H1 (cell line): Measurements from ENCODE around the gene CD34. TPM values are rescaled to one million over a fixed set of nuclear protein-coding genes. Genes with fewer than 3 reads are reported as not detected.
A peak's percentile ranks its signal among the peaks of the same experiment; 100 is the strongest.

Experiments used
- CTCF ChIA-PET: fragments of 300-600 bp; sonication (Branson Sonifier 250); formaldehyde crosslinking; loops from one replicate; lab custom pipeline; 2021; ENCODE audit not compliant: partially characterized antibody; lab: Charles Lee
- POLR2A ChIA-PET: fragments of 300-600 bp; sonication (Branson Sonifier 250); formaldehyde crosslinking; loops from one replicate; lab custom pipeline; 2021; ENCODE audit warnings: inconsistent platforms; ENCODE audit not compliant: partially characterized antibody; lab: Charles Lee
- DNase-seq, 2 experiments: peaks; one replicate each; pipeline versions ENCODE4 v3.0.0 to v3.0.0-alpha.2; 2010 to 2022; ENCODE audit warnings: low spot score in 2 of 2, low read depth in 1 of 2, mixed read lengths in 1 of 2
- FAIRE-seq: peaks from 2 replicates; lab custom pipeline; 2011; peaks lifted over from hg19 to GRCh38; lab: Jason Lieb, UNC
- H2AFZ ChIP-seq: 2 replicates; pipeline ENCODE4 v1.8.1; 2012; ENCODE audit warnings: low read length, inconsistent platforms
- H2AK5ac ChIP-seq: 2 replicates; pipeline ENCODE4 v1.6.1; 2013; ENCODE audit warnings: low read depth, low read length
- H2BK120ac ChIP-seq: replicated peaks from 2 replicates; pipeline ENCODE3; 2013; ENCODE audit warnings: low read depth, low read length, inconsistent platforms
- H2BK12ac ChIP-seq: 2 replicates; pipeline ENCODE4 v1.6.1; 2013; ENCODE audit warnings: low read depth, low read length
- H2BK15ac ChIP-seq: 2 replicates; pipeline ENCODE4 v1.6.1; 2013; ENCODE audit warnings: low read length
- H2BK20ac ChIP-seq: 2 replicates; pipeline ENCODE4 v1.6.1; 2013; ENCODE audit warnings: low read length
- H2BK5ac ChIP-seq: 2 replicates; pipeline ENCODE4 v1.6.1; 2013; ENCODE audit warnings: low read depth, low read length
- H3K14ac ChIP-seq: 2 replicates; pipeline ENCODE4 v1.6.1; 2013; ENCODE audit warnings: inconsistent platforms; ENCODE audit not compliant: insufficient read length
- H3K18ac ChIP-seq: 2 replicates; pipeline ENCODE4 v1.6.1; 2013; ENCODE audit warnings: low read length; ENCODE audit errors: extremely low read depth
- H3K23ac ChIP-seq: 2 replicates; pipeline ENCODE4 v1.6.1; 2013; ENCODE audit warnings: inconsistent platforms; ENCODE audit not compliant: insufficient read length
- H3K23me2 ChIP-seq: 2 replicates; pipeline ENCODE4 v1.6.1; 2013; ENCODE audit warnings: low read depth, low read length
- H3K27ac ChIP-seq: 2 replicates; pipeline ENCODE4 v1.6.1; 2011; ENCODE audit warnings: low read depth, low read length, inconsistent platforms
- H3K27me3 ChIP-seq, 4 experiments: replicated peaks in 1 of 4; 1 replicate in 1 of 4; 2 replicates in 3 of 4; pipeline versions ENCODE4 v1.6.1 to v1.8.1; 2011 to 2013; ENCODE audit warnings: low read length in 3 of 4, mild to moderate bottlenecking in 3 of 4, inconsistent platforms in 2 of 4, mixed read lengths in 2 of 4, moderate library complexity in 1 of 4; ENCODE audit not compliant: control insufficient read depth in 3 of 4, insufficient read depth in 3 of 4; ENCODE audit errors: extremely low read depth in 1 of 4
- H3K36me3 ChIP-seq, 4 experiments: 2 replicates each; pipeline versions ENCODE4 v1.6.1 to v1.8.1; 2011 to 2013; ENCODE audit warnings: mild to moderate bottlenecking in 4 of 4, low read length in 3 of 4, moderate library complexity in 2 of 4, control low read depth in 1 of 4, inconsistent platforms in 1 of 4; ENCODE audit not compliant: insufficient read depth in 4 of 4, control insufficient read depth in 2 of 4
- H3K4ac ChIP-seq: replicated peaks from 2 replicates; pipeline ENCODE3; 2013; ENCODE audit warnings: low read length, low read depth, mixed read lengths, inconsistent platforms; ENCODE audit not compliant: insufficient read length
- H3K4me1 ChIP-seq, 4 experiments: replicated peaks in 1 of 4; 1 replicate in 1 of 4; 2 replicates in 3 of 4; pipeline versions ENCODE4 v1.6.1 to v1.8.1; 2011 to 2013; ENCODE audit warnings: low read length in 3 of 4, inconsistent platforms in 2 of 4, mixed read lengths in 1 of 4; ENCODE audit not compliant: insufficient read depth in 4 of 4, control insufficient read depth in 3 of 4
- H3K4me2 ChIP-seq, 2 experiments: 2 replicates each; pipeline versions ENCODE4 v1.6.1 to v1.8.1; 2011 to 2013; ENCODE audit warnings: low read depth in 2 of 2, low read length in 2 of 2, control low read depth in 1 of 2, inconsistent platforms in 1 of 2, mild to moderate bottlenecking in 1 of 2; ENCODE audit not compliant: insufficient read depth in 1 of 2
- H3K4me3 ChIP-seq, 4 experiments: fragments of 200-600, 300-600 bp in 1 of 4; sonication (generic), shearing (Covaris generic), sonication (Bioruptor Twin) in 1 of 4; 2 replicates each; pipeline versions ENCODE4 v1.5.1 to v1.8.1; 2011 to 2016; ENCODE audit warnings: low read length in 4 of 4, low read depth in 3 of 4, control low read depth in 2 of 4, inconsistent platforms in 2 of 4, mild to moderate bottlenecking in 2 of 4, mixed read lengths in 1 of 4, moderate library complexity in 1 of 4; ENCODE audit not compliant: insufficient read depth in 2 of 4; ENCODE audit errors: extremely low read depth in 1 of 4
- H3K56ac ChIP-seq: replicated peaks from 2 replicates; pipeline ENCODE3; 2013; ENCODE audit warnings: low read depth, mild to moderate bottlenecking, mixed read lengths, low read length, inconsistent platforms; ENCODE audit not compliant: insufficient read length
- H3K79me1 ChIP-seq: 2 replicates; pipeline ENCODE4 v1.6.1; 2013; ENCODE audit warnings: low read depth, low read length, control low read depth
- H3K79me2 ChIP-seq, 2 experiments: 2 replicates each; pipeline versions ENCODE4 v1.6.1 to v1.8.1; 2012 to 2013; ENCODE audit warnings: low read length in 2 of 2, mild to moderate bottlenecking in 2 of 2, inconsistent platforms in 1 of 2; ENCODE audit not compliant: insufficient read depth in 2 of 2, control insufficient read depth in 1 of 2
- H3K9ac ChIP-seq, 4 experiments: replicated peaks in 1 of 4; 1 replicate in 1 of 4; 2 replicates in 3 of 4; pipeline versions ENCODE4 v1.6.1 to v1.8.1; 2011 to 2013; ENCODE audit warnings: low read depth in 3 of 4, low read length in 3 of 4, control low read depth in 2 of 4, mild to moderate bottlenecking in 2 of 4, moderate library complexity in 2 of 4, inconsistent platforms in 1 of 4; ENCODE audit errors: extremely low read depth in 1 of 4
- H3K9me3 ChIP-seq, 2 experiments: 2 replicates each; pipeline versions ENCODE4 v1.6.1 to v1.8.1; 2012 to 2013; ENCODE audit warnings: mild to moderate bottlenecking in 2 of 2, moderate library complexity in 2 of 2, control low read depth in 1 of 2, inconsistent platforms in 1 of 2, low read depth in 1 of 2, low read length in 1 of 2, mixed read lengths in 1 of 2; ENCODE audit not compliant: insufficient read depth in 2 of 2
- H4K20me1 ChIP-seq, 2 experiments: replicated peaks in 1 of 2; 2 replicates each; pipeline versions ENCODE3 to v1.8.1; 2011 to 2013; ENCODE audit warnings: inconsistent platforms in 2 of 2, low read length in 2 of 2, mild to moderate bottlenecking in 1 of 2; ENCODE audit not compliant: insufficient read depth in 2 of 2, control insufficient read depth in 1 of 2
- H4K5ac ChIP-seq: 2 replicates; pipeline ENCODE4 v1.6.1; 2013; ENCODE audit warnings: low read length, low read depth, mixed read lengths, inconsistent platforms; ENCODE audit not compliant: insufficient read length
- H4K8ac ChIP-seq: 2 replicates; pipeline ENCODE4 v1.8.0; 2013; ENCODE audit warnings: mild to moderate bottlenecking, moderate library complexity, low read length, inconsistent platforms; ENCODE audit not compliant: insufficient read depth; ENCODE audit errors: extremely low read depth
- H4K91ac ChIP-seq: replicated peaks from 2 replicates; pipeline ENCODE3; 2013; ENCODE audit warnings: low read length, mixed read lengths, inconsistent platforms; ENCODE audit not compliant: insufficient read length
- ASH2L ChIP-seq: fragments of 200-600, 300-600 bp; sonication (generic); IDR thresholded peaks from one replicate; pipeline ENCODE4 v1.7.1; 2017; ENCODE audit warnings: low read length
- RNF2 ChIP-seq: fragments of 200-900, 300-1000 bp; sonication (generic); IDR thresholded peaks from 2 replicates; pipeline ENCODE4 v1.7.1; 2016; ENCODE audit warnings: borderline replicate concordance, low read depth, mild to moderate bottlenecking, antibody characterized with exemption, low read length; ENCODE audit not compliant: poor library complexity, severe bottlenecking; ENCODE audit errors: missing control alignments
- WGBS, 2 experiments: shearing (Covaris generic) in 1 of 2; methylation state at CpG; one replicate each; pipeline versions ENCODE4 v1.1.6 to v1.1.7; 2013 to 2015; ENCODE audit warnings: low lambda C conversion rate in 2 of 2, mixed read lengths in 2 of 2, inconsistent platforms in 1 of 2, low coverage in 1 of 2, missing lambda C conversion rate in 1 of 2; ENCODE audit not compliant: insufficient replicate concordance in 2 of 2, insufficient coverage in 1 of 2, insufficient read length in 1 of 2; ENCODE audit errors: extremely low coverage in 1 of 2, missing lambda C conversion rate in 1 of 2; 5-methylcytosine and 5-hydroxymethylcytosine counted together
- polyA plus RNA-seq, 7 experiments: library from polyadenylated mRNA; depleted of rRNA in 3 of 7; stranded (reverse) in 5 of 7; unstranded in 2 of 7; fragments of >200 nt in 5 of 7; fragments of 200-250 nt in 2 of 7; gene quantifications; 1 replicate in 5 of 7; 2 replicates in 1 of 7; 4 replicates in 1 of 7; pipeline versions ENCODE4 v1.2.1 to v1.2.3, GENCODE V29; 2011 to 2013; ENCODE audit warnings: missing spikeins in 2 of 7, mixed read lengths in 2 of 7
- total RNA-seq: library from RNA; stranded (reverse); fragmentation: NEBNext Ultra II Directional; extraction: Animal tissue kit (Norgen Biotek cat#: 25700); gene quantifications from 2 replicates; pipeline ENCODE4 v1.2.1, GENCODE V29; 2021

CD34 gene
- total and polyA plus RNA-seq, 2 of the 8 experiments (the other 6 are each of a cell fraction or from before 2014, with no cell fraction given) = 0.39 to 0.54 TPM

DNA sequence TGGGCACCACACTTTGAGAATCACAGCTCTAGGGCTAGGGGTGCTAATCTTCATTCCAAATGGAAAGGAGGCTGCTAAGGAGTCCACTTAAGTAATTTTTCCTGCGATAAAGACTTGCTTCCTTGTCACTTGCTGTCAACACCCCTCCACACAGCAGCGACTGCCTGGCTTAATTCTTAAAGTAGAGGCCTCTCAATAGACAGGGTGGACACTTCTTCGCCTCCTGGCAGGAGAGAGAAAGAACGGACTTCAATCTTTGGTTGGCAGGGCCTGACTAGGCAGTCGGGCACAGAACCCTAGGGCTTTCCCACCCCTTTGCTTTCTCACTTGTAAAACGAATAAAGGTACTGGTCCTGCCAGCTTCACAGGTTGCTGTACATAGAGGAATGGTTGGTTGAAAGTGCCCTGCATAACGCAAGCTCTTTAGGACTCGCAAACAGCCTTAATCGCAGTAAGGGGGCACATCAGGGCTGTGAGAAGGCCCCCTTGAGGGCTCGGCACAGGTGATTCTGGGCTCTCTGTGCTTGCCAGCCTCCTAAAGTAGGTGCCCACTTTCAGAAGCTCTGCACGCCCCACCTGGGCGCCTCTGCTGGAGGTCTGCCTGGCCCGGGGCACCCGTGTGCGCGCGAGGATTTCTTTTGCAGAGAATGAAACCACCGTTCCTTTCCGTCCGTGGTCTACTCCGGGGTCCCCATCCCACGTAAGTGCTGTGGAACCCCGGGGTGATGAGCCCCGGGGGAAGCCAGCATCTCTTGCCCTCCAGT is 47.6 kb upstream of the CD34 start:
- Histone ChIP-seq H4K91ac (no peak overlapping the region), H3K18ac (no peak overlapping the region), H3K4ac (no peak overlapping the region), H2AFZ (peak overlapping the region; percentile 51; the same call in 1 of the 2 replicates), H3K4me1 (peaks cover 0 to 11% (median 1%) of the 10 kb centered on the region in 4 experiments; a peak in 3 of 7 replicates), H2BK15ac (no peak overlapping the region), H3K4me3 (peak overlapping the region; percentile 42 to 68 (median 50)), H3K27ac (no peak overlapping the region), H3K27me3 (peaks cover 24 to 61% (median 46%) of the 10 kb centered on the region in 4 experiments)
- CTCF ChIA-PET = interaction anchor here (0.8 to 10.0 kb wide), 15 partner anchors 11 to 135 kb away, joined by 3 to 223 read pairs (median 4); partner anchors contain the start of gene CD34
- TF ChIP-seq RNF2 (no peak), ASH2L (peak; percentile 32)
- TF ChIP-seq, all 59 proteins: peak for 1
- Histone ChIP-seq H2BK12ac (no peak overlapping the region), H2BK20ac (no peak overlapping the region), H2BK120ac (no peak overlapping the region), H3K14ac (no peak overlapping the region), H2BK5ac (no peak overlapping the region), H3K79me2 (no peaks in the 10 kb centered on the region), H3K4me2 (peak overlapping the region; percentile 78 to 86), H4K5ac (no peak overlapping the region), H3K36me3 (no peaks in the 10 kb centered on the region), H2AK5ac (no peak overlapping the region), H3K23ac (no peak overlapping the region), H4K8ac (peak overlapping the region; percentile 29; the same call in 1 of the 2 replicates), H3K56ac (no peak overlapping the region), H4K20me1 (no peaks in the 10 kb centered on the region), H3K79me1 (no peaks in the 10 kb centered on the region), H3K23me2 (peaks cover 6% of the 10 kb centered on the region; the same call in 1 of the 2 replicates), H3K9ac (no peak overlapping the region), H3K9me3 (no peaks in the 10 kb centered on the region)
- DNase-seq (peak in 1 of 2 experiments; percentile 55), FAIRE-seq (no peak)
- WGBS, 2 experiments = 55% methylated on average over 24 of the region's 24 CpGs; no CpG with 5 or more reads in 1 of the 2 experiments
- POLR2A ChIA-PET = no interaction called here
